Measurements from ENCODE around the gene APH1B.

DNA sequence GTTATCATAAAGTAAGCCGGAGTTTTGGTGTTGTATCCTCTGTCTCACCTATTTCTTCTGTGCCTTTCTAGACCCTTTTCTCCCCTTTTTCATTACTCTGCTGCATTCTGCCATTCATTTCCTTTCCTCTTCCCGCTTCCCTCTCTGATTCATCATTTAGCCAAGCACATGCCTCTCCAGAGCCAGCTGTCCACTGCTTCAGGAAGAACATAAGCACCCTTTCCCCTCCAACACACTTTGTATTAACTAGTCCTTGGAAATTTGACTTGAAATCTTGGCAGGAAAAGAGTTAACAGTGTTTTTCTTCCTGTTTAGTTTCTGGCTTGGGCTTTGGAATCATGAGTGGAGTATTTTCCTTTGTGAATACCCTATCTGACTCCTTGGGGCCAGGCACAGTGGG lies 9.7 kb downstream of the APH1B start:
- TF ChIP-seq, protein P1, sequence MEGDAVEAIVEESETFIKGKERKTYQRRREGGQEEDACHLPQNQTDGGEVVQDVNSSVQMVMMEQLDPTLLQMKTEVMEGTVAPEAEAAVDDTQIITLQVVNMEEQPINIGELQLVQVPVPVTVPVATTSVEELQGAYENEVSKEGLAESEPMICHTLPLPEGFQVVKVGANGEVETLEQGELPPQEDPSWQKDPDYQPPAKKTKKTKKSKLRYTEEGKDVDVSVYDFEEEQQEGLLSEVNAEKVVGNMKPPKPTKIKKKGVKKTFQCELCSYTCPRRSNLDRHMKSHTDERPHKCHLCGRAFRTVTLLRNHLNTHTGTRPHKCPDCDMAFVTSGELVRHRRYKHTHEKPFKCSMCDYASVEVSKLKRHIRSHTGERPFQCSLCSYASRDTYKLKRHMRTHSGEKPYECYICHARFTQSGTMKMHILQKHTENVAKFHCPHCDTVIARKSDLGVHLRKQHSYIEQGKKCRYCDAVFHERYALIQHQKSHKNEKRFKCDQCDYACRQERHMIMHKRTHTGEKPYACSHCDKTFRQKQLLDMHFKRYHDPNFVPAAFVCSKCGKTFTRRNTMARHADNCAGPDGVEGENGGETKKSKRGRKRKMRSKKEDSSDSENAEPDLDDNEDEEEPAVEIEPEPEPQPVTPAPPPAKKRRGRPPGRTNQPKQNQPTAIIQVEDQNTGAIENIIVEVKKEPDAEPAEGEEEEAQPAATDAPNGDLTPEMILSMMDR (conservative IDR thresholded peaks at IDR 0.05; ENCODE audit: low read depth, low read length), result no peak
- TF ChIP-seq EZH2 (IDR thresholded peaks at IDR 0.05; ENCODE audit: borderline replicate concordance, low read depth, low read length, poor library complexity, severe bottlenecking), result no peak
